Transverse colon (tissue), 3 donors: ENCODE data around the gene FAM241A.

Experiments used
- POLR2A ChIP-seq: fragments of 450-650 bp; IDR thresholded peaks from one replicate; pipeline ENCODE4 v1.6.1; 2016; ENCODE audit warnings: antibody characterized with exemption, mild to moderate bottlenecking, moderate library complexity
- TF ChIP-seq, protein P1 (sequence below), 5 experiments: fragments of 200-600 bp in 3 of 5; fragments of 450-650 bp in 2 of 5; sonication (generic) in 3 of 5; IDR thresholded peaks; 1 replicate in 2 of 5; 2 replicates in 3 of 5; pipeline ENCODE4 v1.5.1; 2016 to 2017; ENCODE audit warnings: antibody characterized with exemption in 5 of 5, inconsistent platforms in 3 of 5, mild to moderate bottlenecking in 2 of 5, moderate library complexity in 1 of 5

DNA sequence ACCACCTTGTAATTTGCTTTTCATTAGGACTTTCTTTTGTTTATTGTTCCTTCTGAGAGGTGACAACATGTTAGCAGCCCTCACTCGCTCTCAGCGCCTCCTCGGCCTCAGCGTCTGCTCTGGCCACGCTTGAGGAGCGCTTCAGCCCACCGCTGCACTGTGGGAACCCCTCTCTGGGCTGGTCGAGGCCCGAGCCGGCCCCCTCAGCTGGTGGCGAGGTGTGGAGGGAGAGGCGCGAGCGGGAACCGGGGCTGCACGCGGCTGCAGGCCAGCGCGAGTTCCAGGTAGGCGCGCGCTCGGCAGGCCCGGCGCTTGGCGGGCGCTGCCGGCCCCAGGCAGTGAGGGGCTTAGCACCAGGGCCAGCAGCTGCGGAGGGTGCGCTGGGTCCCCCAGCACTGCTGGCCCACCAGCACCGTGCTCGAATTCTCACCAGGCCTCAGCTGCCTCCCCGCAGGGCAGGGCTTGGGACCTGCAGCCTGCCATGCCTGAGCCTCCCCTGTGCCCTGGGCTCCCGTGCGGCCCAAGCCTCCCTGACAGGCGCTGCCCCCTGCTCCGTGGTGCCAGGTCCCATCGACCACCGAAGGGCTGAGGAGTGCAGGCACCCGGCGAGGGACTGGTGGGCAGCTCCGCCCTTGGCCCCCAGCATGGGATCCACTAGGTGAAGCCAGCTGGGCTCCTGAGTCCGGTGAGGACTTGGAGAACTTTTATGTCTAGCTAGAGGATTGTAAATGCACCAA lies 77.1 kb downstream of the FAM241A start:
- TF ChIP-seq POLR2A: no peak
- TF ChIP-seq, protein P1, sequence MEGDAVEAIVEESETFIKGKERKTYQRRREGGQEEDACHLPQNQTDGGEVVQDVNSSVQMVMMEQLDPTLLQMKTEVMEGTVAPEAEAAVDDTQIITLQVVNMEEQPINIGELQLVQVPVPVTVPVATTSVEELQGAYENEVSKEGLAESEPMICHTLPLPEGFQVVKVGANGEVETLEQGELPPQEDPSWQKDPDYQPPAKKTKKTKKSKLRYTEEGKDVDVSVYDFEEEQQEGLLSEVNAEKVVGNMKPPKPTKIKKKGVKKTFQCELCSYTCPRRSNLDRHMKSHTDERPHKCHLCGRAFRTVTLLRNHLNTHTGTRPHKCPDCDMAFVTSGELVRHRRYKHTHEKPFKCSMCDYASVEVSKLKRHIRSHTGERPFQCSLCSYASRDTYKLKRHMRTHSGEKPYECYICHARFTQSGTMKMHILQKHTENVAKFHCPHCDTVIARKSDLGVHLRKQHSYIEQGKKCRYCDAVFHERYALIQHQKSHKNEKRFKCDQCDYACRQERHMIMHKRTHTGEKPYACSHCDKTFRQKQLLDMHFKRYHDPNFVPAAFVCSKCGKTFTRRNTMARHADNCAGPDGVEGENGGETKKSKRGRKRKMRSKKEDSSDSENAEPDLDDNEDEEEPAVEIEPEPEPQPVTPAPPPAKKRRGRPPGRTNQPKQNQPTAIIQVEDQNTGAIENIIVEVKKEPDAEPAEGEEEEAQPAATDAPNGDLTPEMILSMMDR (IDR thresholded peaks at IDR 0.05): no peak
